HG03521 (cell line): ENCODE results near the gene MYO5B.
"Not testable (repeated sequence)": the region's sequence is repeated elsewhere in the genome, so short reads cannot be mapped to it uniquely, and the experiment has no call there.

Source experiments
- ATAC-seq: cut with Tn5 transposase; IDR thresholded peaks from one replicate; pipeline ENCODE4 v1.9.1; 2021; ENCODE audit warnings: mild to moderate bottlenecking, moderate library complexity; ENCODE audit not compliant: unreplicated experiment

The MYO5B gene

GRCh38 chr18:49893036-49893435, 301.9 kb downstream of the MYO5B start:
- no peak for ATAC-seq

DNA sequence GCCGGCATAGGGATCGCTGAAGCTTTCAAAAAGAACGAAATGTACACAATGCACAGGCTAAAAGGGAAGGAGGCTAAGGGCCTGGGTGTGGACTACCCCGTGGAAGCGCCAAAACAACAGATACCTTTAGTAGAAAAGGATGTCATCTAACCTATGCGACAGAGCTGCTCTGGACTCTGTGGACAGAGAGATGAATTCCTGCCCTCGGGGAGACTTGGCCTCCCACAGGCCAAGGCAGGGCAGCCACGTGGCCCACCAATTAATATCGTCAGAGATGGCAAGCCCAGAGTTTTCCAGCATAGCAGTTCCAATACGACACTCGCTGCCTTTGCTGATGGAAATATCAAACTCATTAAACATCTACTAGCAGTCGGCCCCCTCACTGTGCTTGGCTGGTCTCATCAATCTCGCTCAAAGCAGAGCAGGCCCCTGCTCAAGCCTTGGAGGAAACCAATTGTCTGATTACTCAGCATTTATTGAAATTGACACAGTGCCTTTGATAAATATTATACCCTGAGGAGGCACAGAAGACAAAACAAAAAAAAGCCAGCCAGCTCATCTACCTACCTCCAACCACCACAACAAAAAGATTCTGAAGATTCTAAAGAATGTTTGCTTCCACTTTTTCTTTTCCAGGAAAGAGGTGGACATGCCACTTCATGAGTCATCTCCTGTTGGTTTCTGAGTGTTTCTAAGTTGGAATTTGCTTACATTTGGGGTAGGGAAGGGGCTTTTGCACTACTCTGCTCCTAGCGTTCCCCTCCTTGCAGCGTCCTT, 302.6 kb downstream of the MYO5B start:
- ATAC-seq = no peak

GRCh38 chr18:49890041-49890440, 304.9 kb downstream of the MYO5B start:
- ATAC-seq = no peak

DNA sequence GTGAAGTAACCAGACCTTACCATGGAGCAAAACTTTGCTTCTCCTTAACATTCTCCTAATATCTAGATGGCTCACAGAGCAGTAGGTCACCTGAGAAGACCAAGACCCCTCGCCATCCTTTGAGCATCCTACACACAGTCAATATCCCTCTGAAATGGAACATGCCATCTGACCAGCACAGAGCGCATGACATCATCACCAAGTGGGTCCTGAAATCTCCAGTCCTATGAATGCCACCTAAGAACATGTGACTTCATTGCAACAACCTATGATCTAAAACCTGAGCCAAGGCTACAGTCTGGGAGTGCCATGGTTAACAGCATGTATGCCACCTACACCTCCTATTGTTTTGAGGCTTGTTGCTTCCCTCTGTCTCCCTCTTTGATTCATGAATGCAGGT, 305.4 kb downstream of the MYO5B start:
- not testable (repeated sequence) for ATAC-seq

- ATAC-seq = no peak
Measured at GRCh38 chr18:49886891-49887764, 307.8 kb downstream of the MYO5B start.

GRCh38 chr18:49884959-49885358, 310.0 kb downstream of the MYO5B start:
- ATAC-seq = no peak

DNA sequence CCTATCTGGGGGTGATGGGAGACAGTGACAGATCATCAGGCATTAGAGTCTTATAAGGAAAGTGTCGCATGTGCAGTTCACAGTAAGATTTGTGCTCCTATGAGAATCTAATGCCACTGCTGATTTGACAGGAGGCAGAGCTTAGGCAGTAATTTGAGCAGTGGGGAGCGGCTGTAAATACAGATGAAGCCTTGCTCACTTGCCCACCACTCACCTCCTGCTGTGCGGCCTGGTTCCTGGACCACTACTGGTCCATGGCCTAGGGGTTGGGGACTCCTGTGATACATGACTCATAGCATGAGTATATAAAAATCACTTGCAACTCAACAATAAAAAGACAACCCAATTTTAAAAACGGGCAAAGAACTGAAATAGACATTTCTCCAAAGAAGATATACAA, 310.5 kb downstream of the MYO5B start:
- no peak for ATAC-seq

DNA sequence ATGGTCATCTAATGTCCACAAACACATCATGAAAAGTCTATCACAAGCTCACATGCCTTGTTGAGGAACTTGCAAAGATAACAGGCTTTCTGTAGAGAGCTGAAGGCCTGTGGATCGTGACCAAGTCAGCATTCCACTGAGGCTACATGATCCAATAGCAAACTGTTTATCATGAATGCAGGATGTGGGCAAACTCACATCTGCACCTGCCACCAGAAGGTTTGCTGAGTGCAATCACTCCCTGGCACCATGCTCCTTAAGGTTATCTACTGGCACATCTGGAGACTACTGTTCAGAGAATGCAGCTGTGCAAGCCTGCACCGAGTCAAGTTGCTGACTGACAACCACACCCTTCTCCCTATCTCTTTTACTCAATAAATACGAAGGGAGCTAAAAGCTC, 314.3 kb downstream of the MYO5B start:
- no peak for ATAC-seq

DNA sequence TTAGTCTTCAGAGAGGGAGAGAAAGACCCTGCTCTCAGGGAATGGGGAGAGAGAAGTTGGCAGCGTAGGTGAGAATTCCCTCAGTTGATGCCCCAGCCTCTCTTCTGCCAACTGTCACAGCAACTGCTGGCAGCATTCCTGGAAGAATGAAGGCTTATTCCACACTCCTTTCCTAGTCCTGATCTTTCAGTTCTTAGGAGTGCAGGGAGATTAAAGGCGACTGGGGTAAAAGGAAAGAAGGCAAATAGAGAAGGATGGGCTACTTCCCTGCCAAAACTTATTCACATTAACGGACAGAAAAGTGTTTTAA, 315.7 kb downstream of the MYO5B start:
- no peak for ATAC-seq

DNA sequence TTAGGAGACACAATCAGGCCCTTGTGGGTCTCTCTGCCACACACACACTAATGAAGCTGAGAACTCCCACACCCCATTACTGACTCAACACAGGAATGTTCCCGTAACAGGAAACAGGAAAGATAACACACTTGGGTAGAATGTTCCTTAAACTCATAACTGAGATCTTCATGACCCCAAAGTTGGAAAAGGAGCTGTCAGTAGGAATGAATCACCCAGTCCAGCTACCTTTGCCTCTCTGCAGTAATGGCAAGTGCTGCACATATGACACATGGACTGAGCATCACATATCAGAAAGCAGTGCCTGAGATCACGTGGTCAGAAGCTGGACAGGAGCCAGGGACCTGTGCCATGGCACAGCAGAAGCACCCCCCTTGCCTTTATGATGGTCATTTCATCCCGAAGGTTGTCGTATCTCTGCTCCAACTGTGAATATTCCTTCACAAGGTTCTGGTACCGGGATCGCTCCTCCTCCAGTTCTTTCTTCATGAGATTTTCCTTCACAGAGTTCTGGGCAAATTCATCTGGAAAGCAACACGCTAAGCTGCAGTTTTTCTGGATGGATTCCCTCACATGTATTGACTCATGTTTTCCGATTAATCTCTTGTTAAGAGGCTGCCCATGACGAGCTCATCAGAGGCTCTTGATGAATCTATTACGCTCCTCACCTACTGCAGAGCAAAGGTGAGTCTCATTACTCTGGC, 316.2 kb downstream of the MYO5B start:
- ATAC-seq = no peak

DNA sequence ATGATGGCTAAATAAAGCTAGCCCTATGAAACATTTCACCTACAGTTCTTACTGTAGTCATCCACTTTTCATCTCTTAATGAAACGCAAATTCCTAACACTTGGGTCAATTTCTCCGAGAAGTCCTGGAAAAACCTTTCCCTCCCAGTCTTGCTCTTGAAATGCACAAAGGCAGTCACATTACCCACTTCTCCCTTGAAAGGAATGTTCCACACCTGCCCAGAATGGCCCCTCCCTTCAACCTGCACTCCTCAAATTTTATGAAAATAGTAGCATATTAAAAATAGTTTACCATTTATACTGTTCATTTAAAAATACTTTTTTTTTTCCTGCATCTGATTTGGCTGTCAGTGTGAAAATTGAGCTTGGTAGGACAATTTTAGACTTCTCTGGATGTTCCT, 316.9 kb downstream of the MYO5B start:
- ATAC-seq = no peak

- no peak for ATAC-seq
Measured at GRCh38 chr18:49876536-49876935, 318.4 kb downstream of the MYO5B start.

DNA sequence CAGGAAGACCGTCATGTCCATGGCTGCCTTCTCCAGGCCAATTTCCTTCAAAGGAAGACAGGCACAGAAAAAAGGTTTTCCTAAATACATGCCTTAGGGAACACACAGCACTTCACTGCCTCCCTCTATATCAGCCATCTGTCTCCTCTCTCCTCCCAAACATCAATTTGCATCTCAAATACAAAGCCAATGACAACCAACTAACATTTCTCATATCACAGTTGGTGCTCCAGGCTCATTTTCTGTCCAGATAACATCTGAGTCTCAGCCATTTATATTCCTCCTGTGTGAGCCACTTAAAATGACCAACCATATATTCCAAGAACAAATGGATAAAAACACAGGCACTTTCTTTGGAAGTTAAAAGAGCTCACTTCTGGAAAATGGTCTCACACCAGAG, 319.2 kb downstream of the MYO5B start:
- ATAC-seq = no peak

GRCh38 chr18:49875155-49875554, 319.8 kb downstream of the MYO5B start:
- ATAC-seq = no peak

DNA sequence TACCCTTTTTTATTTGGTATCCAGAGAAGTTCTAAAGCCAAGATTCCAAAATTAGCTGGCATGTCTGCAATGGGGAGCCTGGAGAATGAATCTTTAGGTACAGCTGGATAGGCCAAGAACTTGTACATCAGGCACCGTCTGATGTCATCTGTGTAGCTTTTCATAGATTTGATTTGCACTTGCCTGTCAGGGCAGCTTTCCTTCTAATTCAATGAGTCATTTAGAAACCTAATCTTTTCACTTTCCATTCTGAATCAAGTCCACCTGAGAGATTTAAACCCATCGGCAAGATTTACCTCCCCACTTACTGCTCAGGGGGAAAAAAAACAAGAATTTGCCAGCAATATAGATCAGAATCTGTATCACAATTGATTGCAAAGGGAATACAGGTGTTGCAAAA, 320.7 kb downstream of the MYO5B start:
- no peak for ATAC-seq

DNA sequence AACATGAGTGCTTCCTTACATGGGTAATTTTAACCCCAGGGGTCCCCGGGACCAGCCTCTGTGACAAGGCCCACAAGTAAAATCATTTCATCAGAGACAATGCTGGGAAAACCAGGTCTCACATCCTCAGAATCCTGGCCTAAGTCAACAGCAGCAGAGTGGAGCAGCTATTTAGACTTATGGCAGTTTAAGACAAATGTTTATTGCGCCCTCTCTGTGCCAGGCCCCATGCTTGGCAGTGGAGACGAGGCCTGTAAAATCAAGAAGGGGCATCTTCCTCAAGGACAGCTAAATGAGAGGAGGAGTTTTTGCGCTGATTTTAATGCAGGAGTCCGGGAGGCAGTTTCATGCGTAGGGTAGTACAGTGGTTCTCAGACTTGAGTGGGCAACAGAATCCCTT, 325.6 kb downstream of the MYO5B start:
- no peak for ATAC-seq

- no peak for ATAC-seq
Measured at GRCh38 chr18:49866680-49867079, 328.3 kb downstream of the MYO5B start.

GRCh38 chr18:49865401-49865800, 329.5 kb downstream of the MYO5B start:
- no peak for ATAC-seq

- ATAC-seq = no peak
Measured at GRCh38 chr18:49863769-49864621, 331.0 kb downstream of the MYO5B start.

DNA sequence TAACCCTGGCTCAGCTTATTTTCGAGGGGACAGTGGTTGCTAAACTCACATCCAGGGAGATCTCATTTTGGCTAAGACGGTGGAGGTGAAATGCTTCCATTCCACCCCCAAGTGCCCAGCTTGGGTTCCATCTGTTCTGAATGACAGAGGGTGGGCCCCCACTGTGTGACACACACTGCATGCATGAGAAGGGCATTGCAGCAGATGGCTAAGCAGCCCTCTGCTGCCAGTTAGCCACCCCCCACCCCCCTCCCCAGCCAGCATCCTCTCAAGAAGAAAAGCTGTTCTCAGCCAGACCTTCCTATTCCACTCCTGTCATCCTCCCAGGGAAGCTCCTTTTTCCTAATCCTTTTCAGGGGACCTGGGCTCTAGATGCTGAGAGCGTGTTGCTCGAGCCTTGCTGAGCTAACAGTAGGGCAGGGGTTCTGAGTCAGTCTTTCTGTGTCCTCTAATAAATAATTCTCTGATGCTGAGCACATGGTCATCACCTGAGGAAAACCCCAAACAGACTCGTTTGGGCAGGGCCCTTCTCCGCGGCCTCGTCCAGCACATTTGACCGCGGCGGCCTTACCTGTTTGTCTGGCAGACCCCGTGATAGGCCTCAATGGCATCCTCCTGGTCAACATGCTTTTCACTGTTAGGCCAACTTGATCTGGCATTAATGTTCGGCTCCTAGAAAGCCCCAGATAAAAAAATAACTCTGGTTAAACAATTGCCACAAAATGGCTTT, 332.1 kb downstream of the MYO5B start:
- ATAC-seq = no peak
